Fibroblast of skin of scalp (primary cell): ENCODE measurements around the gene DNAH12.
"Not testable (repeated sequence)": the region's sequence is repeated elsewhere in the genome, so short reads cannot be mapped to it uniquely, and the experiment has no call there.

Experiments used
- DNase-seq: peaks from one replicate; pipeline ENCODE4 v3.0.0-alpha.2; 2013

DNAH12 gene

DNA sequence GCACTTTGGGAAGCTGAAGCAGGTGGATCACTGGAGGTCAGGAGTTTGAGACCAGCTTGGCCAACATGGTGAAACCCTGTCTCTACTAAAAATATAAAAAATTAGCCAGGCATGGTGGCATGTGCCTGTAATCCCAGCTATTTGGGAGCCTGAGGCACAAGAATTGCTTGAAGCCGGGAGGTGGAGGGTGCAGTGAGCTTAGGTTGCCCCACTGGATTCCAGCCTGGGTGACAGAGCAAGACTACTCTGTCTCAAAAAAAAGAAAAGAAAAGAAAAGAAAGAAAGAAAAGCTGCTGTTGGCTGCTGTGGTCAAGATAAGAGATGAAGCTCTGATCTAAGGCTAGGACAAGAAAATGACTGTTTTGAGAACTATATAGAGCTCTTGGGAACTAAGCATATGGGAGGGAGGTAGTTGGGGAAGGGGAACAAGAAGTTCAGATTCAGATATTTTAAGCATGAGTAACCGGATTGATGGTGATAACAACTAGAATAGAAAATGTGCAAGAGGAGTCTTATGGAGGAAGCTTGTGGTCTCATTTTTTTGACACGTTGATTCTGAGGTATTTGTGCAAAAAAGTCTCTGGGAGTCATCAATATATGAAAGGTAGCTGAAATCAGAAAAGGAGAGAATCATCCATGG, 25.7 kb downstream of the DNAH12 start:
- peak; percentile 12 for DNase-seq

DNA sequence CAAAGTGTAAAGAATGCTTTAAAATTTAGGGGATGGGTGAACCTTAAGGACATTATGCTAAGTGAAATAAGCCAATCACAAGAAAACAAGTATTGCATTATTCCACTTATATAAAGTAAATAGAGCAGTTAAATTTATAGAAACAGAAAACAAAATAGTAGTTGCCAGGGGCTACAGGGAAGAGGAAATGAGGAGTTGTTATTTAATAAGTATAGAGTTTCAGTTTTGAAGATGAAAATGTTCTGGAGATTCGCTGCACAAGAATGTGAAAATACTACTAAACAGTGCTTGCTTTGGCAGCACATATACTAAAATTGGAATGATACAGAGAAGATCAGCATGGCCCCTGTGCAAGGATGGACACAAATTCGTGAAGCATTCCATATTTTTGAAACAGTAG, 32.0 kb downstream of the DNAH12 start:
- peak; percentile 33 for DNase-seq

DNA sequence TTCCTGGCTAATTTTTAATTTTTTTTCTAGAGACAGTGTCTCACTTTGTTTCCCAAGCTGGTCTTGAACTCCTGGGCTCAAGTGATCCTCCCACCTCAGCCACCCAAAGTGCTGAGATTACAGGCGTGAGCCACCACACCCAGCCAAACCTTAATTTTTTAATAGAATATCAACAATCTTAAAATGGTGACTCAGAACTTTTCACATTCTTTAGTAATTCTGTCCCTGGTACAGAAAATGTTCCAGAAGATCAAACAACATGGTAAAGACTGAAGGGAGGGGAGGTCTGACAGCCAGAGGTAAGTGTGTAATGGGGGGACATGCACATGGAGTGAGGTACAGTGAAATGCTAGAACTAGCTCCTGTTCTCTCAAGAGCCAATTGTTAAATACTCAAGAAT, 38.2 kb downstream of the DNAH12 start:
- no peak for DNase-seq

DNA sequence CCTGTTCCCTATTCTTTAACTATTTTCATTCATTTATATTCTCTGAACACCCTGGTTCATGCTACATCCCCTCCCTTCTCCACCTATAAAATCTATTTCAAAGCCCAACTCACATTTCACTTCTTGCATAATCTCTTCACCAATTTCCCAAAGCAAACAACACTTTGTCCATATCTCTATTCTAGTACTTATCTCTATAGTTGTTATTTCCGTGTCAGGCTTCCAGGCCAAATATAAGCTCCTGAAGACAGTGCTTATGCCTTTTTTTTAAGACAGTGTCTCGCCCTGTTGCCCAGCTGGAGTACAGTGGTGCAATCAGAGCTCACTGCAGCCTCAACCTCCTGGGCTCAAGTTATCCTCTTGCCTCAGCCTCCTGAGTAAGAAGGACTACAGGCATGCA, 43.6 kb downstream of the DNAH12 start:
- no peak for DNase-seq

DNA sequence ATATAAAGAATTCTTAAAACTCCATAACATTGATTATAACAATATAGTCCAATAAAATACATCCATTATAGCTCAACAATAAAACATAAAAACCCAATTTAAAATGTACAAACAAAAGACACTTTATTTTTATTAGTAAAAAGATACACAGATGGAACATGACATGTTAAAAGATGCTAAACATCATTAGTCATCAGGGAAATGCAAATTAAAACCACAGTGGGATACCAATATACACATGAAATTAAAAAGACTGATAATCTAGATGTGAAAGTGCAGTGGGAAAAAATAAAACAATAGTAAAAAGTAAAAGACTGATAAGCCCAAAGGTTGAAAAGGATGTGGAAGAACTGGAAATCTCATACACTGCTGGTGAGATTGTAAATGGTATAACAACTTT, 46.2 kb downstream of the DNAH12 start:
- DNase-seq: no peak

DNA sequence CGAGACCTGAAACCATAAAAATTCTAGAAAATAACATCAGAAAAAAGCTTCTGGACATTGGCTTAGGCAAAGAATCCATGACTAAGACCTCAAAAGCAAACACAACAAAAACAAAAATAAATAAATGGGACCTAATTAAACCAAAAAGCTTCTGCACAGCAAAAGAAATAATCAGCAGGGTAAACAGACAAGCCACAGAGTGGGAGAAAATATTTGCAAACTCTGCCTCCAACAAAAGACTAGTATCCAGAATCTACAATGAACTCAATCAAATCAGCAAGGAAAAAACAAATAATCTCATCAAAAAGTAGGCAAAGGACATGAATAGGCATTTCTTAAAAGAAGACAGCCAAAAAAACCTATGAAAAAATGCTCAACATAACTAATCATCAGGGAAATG, 59.6 kb downstream of the DNAH12 start:
- DNase-seq: no peak

DNA sequence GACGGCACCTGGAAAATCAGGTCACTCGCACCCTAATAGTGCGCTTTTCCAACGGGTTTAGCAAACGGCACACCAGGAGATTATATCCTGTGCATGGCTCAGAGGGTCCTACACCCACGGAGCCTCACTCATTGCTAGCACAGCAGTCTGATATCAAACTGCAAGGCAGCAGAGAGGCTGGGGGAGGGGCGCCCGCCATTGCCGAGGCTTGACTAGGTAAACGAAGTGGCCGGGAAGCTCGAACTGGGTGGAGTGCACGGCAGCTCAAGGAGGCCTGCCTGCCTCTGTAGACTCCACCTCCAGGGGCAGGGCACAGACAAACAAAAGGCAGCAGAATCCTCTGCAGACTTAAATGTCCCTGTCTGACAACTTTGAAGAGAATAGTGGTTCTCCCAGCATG, 67.0 kb downstream of the DNAH12 start:
- DNase-seq: not testable (repeated sequence)

DNA sequence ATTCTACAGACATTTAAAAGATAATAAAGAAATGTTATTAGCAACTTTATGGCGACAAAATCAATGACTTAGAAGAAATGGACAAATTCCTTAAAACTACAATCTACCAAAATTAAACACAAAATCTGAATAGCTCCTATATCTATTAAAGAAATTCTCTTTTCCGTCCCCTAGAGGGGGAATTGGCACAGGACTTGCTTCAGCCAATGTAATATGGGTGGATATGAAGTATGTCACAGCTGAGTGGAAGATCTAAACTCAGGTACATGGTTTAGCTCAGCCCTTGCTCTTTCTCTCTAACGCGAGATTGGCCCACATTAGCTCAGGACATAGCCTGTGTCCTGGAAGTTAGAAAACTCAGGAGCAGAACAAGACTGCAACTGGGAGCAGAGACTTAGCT, 79.3 kb downstream of the DNAH12 start:
- DNase-seq: peak; percentile 3

DNA sequence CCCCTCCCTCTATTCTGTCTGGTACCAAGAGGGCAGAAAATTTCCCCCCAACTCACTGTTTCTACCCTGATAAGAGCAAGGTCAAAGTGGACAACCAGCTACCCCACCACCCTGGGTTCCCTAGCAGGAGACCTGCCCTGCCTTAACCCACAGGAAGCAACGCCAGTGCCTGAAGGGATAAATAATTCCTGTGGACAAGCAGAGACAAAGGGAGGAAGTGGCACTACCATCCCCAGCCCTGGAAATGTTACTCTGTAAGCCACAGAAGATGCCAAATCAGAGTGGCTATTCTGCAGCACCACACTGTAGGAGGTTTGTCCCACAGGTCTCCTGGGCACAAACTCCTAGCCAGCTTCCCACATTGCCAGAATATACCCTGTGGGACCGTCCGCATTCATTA, 80.1 kb downstream of the DNAH12 start:
- DNase-seq: no peak

DNA sequence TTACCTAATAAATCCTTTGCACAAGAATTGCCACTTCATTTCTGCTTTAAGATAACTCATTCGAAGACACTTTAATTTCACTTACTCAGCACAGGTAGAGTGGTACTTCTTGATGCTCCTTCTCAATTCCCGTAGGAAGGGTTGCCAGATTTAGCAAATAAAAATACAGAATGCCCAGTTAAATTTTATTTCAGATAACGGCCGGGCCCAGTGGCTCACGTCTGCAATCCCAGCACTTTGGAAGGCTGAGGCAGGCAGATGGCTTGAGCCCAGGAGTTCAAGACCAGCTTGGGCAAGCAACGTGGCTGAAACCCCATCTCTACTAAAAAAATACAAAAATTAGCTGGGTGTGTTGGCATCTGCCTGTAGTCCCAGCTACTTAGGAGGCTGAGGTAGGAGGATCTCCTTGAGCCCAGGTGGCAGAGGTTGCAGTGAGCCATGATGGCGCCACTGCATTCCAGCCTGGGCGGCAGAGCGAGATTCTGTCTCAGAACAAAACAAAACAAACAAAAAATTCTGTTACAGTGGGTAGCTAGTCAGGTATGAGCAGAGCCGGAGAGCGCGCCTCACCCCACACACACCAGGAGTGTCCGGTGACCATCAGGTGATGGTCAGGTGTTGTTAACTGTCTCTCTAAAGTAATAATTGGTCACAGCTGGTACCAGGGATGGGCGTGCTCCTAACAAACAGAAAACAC, 92.8 kb downstream of the DNAH12 start:
- no peak for DNase-seq

DNA sequence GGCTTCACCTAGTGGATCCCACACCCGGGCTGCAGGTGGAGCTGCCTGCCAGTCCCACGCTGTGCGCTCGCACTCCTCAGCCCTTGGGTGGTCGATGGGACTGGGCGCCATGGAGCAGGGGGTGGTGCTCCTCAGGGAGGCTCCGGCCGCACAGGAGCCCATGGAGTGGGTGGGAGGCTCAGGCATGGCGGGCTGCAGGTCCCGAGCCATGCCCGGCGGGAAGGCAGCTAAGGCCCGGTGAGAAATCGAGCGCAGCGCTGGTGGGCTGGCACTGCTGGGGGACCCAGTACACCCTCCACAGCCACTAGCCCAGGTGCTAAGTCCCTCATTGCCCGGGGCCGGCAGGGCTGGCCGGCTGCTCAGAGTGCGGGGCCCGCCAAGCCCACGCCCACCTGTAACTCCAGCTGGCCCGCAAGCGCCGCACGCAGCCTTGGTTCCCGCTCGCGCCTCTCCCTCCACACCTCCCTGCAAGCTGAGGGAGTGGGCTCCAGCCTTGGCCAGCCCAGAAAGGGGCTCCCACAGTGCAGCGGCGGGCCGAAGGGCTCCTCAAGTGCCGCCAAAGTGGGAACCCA, 94.8 kb downstream of the DNAH12 start:
- DNase-seq: not testable (repeated sequence)

DNA sequence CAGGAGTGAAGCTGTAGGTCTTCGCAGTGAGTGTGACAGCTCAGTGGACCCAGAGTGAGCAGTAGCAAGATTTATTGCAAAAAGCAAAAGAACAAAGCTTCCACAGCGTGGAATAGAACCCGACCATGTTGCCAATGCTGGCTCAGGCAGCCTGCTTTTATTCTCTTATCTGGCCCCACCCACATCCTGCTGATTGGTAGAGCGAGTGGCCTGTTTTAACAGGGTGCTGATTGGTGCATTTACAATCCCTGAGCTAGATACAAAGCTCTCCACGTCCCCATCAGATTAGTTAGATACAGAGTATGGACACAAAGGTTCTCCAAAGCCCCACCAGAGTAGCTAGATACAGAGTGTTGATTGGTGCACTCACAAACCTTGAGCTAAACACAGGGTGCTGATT, 95.7 kb downstream of the DNAH12 start:
- not testable (repeated sequence) for DNase-seq

DNA sequence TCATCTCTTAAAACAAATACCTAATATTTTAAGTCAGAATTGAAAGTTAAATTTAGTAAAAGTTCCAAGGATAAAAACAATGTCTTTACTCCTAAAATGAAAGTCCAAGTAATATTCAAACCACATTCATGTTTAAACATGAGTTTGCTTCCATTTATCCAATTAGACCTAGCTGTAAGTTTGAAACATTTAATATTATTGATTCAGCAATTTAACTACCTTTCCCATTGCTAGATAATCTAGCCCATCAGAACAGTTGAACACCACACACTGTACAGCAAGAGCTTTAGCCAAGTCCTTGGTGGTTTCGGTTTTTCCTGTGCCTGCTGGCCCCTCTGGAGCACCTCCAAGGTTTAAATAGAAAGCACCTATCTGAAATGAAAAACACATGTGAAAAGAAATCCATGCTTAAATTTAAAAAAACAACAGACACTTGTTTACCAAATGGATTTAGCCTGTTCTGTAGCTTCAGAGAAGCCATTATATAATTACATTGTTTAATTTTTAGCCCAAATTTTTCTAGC, 97.8 kb downstream of the DNAH12 start:
- DNase-seq: peak; percentile 0

DNA sequence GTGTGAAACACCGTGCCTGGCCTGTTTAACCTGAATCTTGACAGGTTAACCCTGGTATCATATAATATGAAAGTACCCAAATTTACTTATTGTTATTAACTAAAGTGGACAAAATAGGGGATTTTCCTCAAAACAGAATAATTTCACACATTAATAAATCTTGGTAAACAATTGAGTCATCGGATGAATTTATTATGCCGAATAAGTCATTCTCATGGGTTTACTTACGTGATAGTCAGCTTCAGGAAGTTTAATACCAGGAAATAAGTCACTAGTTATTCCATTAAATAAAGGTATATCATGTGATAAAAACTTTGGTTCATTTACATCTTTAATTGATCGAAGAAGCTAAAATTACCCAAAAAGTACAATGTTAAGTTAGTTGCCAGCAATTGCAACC, 99.7 kb downstream of the DNAH12 start:
- no peak for DNase-seq

DNA sequence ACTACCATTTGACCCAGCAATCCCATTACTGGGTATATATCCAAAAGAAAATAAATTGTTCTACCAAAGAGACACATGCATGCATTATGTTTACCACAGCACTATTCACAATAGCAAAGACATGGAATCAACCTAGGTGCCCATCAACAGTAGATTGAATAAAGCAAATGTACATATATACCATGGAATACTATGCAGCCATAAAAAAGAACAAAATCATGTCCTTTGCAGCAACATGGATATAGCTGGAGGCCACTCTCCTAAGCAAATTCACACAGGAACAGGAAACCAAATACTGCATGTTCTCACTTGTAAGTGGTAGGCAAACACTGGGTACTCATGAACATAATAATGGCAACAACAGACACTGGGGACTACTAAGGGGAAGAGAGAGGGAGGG, 104.0 kb downstream of the DNAH12 start:
- not testable (repeated sequence) for DNase-seq

DNA sequence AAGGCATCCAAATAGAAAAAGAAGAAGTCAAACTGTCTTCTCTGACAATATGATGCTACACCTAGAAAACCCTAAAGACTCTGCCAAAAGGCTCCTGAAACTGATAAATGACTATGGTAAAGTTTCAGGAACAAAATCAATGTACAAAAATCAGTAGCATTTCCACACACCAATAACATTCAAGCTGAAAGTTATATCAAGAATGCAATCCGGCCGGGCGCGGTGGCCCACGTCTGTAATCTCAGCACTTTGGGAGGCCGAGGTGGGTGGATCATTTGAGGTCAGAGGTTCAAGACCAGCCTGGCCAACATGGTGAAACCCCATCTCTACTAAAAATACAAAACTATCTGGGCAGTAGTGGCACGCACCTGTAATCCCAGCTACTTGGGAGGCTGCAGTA, 105.7 kb downstream of the DNAH12 start:
- not testable (repeated sequence) for DNase-seq

DNA sequence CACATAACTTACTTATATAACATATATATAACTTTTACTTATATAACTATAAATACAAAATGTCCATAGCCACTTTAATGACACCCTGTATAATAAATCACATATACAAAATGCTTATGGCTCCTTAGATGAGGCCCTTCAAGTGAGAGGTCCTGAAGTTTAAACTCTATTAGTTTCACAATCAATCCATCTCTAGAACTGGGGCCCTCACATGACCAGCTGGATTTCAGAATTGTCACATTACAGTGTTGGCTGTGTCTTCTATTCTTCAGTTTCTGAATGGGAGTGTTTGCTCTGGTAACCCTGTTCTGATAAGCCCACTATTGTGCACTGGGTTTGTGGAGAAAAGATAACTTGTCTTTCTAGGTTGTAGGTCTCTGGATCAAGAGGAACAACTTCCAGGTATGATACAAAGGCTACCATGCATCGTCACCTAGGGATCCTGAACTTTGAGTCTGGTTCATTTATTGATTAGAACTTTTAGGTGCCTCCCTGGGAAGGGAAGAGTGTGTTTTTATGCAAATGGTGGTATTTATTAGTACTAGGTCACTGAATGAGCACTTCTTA, 107.9 kb downstream of the DNAH12 start:
- DNase-seq: no peak

DNA sequence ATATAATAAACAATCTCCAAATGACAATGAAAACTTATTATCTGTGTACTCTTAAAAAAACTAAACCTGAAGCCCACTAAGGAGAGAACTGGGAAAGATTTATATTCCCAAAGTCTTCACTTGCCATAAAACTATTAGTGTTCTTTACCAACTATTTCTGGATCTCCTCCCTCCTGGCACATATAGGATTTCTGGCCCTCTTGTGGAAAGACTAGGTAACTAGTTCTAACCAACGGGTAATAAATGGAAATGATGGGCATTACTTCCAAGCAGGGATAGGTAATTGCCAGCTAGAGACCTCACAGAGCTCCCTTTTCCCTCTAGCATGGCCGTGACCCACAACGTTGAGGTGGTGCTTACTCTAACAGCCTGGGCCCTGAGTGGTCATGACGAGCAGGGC, 110.1 kb downstream of the DNAH12 start:
- DNase-seq: peak; percentile 4

DNA sequence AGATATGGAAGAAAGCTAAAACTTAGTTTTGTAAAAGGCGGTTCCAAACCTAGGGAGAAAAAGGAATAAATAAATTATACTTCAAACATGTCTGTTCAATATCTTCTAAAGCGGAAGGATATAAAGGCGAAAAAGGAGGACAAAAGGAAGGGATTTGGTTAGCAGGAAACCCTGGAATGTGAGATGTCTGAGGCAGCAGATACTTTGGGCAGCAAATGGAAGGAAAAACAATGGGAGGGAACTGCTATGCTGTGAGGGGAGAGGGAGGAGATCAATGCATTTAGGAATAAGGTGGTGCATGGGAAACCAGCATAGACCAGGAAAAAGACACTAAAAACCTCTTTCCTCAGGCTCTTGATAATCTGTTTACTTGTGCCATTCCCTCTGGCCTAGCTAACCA, 120.8 kb downstream of the DNAH12 start:
- DNase-seq: no peak

DNA sequence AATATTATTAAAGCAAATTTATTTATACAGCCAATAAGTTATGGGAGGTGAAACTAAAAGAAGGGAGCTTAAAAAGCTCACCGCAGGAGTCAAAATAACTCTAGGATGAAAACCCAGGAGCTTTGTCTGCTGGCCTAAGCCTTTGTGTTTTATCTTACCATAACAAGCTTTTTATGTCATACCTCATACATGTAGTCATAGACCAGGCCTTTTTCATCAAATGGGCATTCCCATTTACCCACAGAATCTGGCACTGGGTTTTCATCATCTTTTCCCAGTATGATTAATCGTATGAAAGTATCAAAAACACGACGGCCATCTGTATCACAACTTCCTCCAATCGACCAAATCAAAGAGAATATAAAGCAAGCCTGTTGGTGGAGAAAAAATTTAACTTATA, 122.8 kb downstream of the DNAH12 start:
- DNase-seq: peak; percentile 5

DNA sequence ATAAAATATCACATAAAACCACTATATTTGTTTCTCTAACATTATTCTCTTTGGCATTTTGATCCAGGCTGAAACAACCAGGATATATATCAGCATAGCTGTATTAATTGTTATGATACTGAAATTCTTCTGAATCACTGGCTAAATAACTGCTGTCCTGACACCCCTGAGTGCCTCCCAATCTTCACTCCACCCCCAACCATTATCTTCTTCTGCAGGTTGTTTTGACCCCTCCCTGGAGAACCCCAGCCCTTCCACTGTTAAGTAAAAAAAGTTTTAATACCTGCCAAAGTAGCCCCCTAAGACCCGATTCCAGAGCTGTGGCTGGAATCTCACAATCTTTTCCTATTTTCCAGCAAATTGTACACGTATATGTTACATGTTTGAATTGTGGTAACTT, 124.1 kb downstream of the DNAH12 start:
- DNase-seq: no peak

DNA sequence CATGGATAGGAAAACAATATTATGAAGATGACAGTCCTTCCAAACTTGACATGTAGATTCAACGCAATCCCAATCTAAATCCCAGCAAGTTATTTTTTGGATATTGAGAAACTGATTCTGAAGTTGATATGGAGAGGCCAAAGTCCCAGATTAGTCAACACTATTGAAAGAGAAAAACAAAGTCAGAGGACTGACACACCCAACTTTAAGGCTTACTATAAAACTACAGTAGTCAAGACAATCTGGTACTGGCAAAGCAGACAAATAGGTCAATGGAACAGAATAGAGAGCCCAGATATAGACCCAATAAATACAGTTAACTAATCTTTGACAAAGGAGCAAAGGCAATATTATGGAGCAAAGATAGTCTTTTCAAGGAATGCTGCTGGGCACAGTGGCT, 132.4 kb downstream of the DNAH12 start:
- no peak for DNase-seq

DNA sequence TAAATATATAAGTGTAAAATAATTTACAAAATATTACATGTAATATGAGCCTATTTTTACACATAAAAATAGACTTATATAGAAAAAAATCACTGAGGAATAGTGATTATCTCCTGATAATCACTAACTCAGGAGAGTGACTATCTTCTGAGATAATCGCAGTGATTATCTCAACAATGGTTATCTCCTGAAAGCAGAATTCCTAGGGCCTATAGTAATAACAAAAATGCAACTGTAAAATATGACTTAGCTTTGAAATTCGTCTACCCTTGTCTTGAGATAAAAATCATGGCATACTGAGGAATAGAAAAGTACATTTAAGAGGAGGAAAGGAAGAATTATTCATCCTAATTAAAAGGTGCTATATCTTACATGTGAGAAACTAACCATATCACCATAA, 134.7 kb downstream of the DNAH12 start:
- DNase-seq: no peak

DNA sequence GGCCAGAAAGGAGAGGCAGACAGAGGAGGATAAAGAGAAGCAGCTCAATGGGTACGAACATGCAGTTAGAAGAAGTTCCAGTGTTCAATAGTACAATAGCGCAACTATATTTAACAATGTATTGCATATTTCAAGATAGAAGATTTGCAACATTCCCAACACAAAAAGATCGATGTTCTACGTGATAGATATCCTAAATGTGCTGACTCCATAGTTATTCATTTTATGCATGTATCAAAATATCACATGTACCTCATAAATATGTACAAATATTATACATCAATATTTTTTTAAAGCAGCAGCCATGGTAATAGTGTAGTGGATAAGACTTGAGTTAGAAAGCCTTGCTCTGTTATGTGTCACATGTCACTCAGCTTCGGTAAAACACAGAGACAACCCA, 141.5 kb downstream of the DNAH12 start:
- DNase-seq: no peak
